GM23248 (cell line): ENCODE data around the gene MEIKIN. TPM values are rescaled to one million over a fixed set of nuclear protein-coding genes. Genes with fewer than 3 reads are reported as not detected.

Experiments used
- DNase-seq: peaks from one replicate; pipeline ENCODE4 v3.0.0-alpha.2; 2015
- H2AFZ ChIP-seq: fragments of 200-600 bp; sonication (generic); 2 replicates; pipeline ENCODE4 v1.6.1; 2016; ENCODE audit warnings: antibody characterized with exemption
- H3F3A ChIP-seq: fragments of 200-600 bp; sonication (generic); 2 replicates; pipeline ENCODE4 v1.6.1; 2016; ENCODE audit warnings: mild to moderate bottlenecking, antibody characterized with exemption, mixed run types; ENCODE audit not compliant: insufficient read depth
- H3K27ac ChIP-seq: fragments of 200-600 bp; sonication (generic); 2 replicates; pipeline ENCODE4 v1.5.1; 2016; ENCODE audit warnings: mild to moderate bottlenecking
- H3K27me3 ChIP-seq: fragments of 200-600 bp; sonication (generic); replicated peaks from 2 replicates; pipeline ENCODE4 v1.6.1; 2016; ENCODE audit warnings: mild to moderate bottlenecking; ENCODE audit not compliant: insufficient read depth
- H3K36me3 ChIP-seq: fragments of 200-600 bp; sonication (generic); 2 replicates; pipeline ENCODE4 v1.6.1; 2016; ENCODE audit warnings: low read depth, mild to moderate bottlenecking
- H3K4me1 ChIP-seq: fragments of 200-600 bp; sonication (generic); 2 replicates; pipeline ENCODE4 v1.6.1; 2016; ENCODE audit warnings: mild to moderate bottlenecking; ENCODE audit not compliant: insufficient read depth
- H3K4me2 ChIP-seq: fragments of 200-600 bp; sonication (generic); one replicate; pipeline ENCODE4 v1.6.1; 2016; ENCODE audit warnings: mild to moderate bottlenecking; ENCODE audit not compliant: unreplicated experiment
- H3K4me3 ChIP-seq: fragments of 200-600 bp; sonication (generic); 2 replicates; pipeline ENCODE4 v1.5.1; 2016; ENCODE audit warnings: mild to moderate bottlenecking
- H3K79me2 ChIP-seq: fragments of 200-600 bp; sonication (generic); 2 replicates; pipeline ENCODE4 v1.6.1; 2016; ENCODE audit warnings: mild to moderate bottlenecking; ENCODE audit not compliant: insufficient read depth
- H3K9ac ChIP-seq: fragments of 200-600 bp; sonication (generic); 2 replicates; pipeline ENCODE4 v1.6.1; 2016; ENCODE audit warnings: mild to moderate bottlenecking
- H3K9me2 ChIP-seq: fragments of 200-600 bp; sonication (generic); 2 replicates; pipeline ENCODE4 v1.6.1; 2016; ENCODE audit warnings: mixed run types, mild to moderate bottlenecking, moderate library complexity; ENCODE audit not compliant: insufficient read depth
- H3K9me3 ChIP-seq: fragments of 200-600 bp; sonication (generic); one replicate; pipeline ENCODE4 v1.6.1; 2017; ENCODE audit warnings: low read depth
- H4K20me1 ChIP-seq: fragments of 200-600 bp; sonication (generic); 2 replicates; pipeline ENCODE4 v1.6.0; 2016; ENCODE audit not compliant: insufficient read depth
- EZH2 ChIP-seq: fragments of 200-600 bp; sonication (generic); IDR thresholded peaks from 2 replicates; pipeline ENCODE4 v1.6.1; 2018; ENCODE audit warnings: antibody characterized with exemption, mild to moderate bottlenecking; ENCODE audit not compliant: insufficient read depth, poor library complexity, severe bottlenecking
- EZH2phosphoT487 ChIP-seq: fragments of 200-600 bp; sonication (generic); IDR thresholded peaks from 2 replicates; pipeline ENCODE4 v1.6.1; 2018; ENCODE audit warnings: antibody characterized with exemption, moderate library complexity, mild to moderate bottlenecking, low read depth; ENCODE audit not compliant: insufficient read depth
- WGBS, 2 experiments: methylation state at CpG; one replicate each; pipeline ENCODE4 v1.1.6; 2015 to 2017; ENCODE audit warnings: low lambda C conversion rate in 2 of 2, low coverage in 1 of 2; ENCODE audit errors: missing lambda C conversion rate in 2 of 2; 5-methylcytosine and 5-hydroxymethylcytosine counted together
- in situ Hi-C: fragments of 300-500 bp; cut with MboI; formaldehyde crosslinking; loops from 2 replicates; pipeline ENCODE4 v1.15.0; 2020
- polyA plus RNA-seq: library from polyadenylated mRNA; unstranded; fragments of >200 nt; fragmentation: Nextera tagmentation; extraction: Ambion mirVana; gene quantifications from 2 replicates; pipeline ENCODE4 v1.2.1, GENCODE V29; 2016
- total RNA-seq: library from RNA; depleted of rRNA; stranded (reverse); fragments of >200 nt; shearing (Covaris generic); gene quantifications from 2 replicates; pipeline ENCODE4 v1.2.3, GENCODE V29; 2014

Gene MEIKIN
- total and polyA plus RNA-seq, 2 experiments from 2014 or later, result not detected

- Histone ChIP-seq H3K9ac (no peak overlapping the region), H2AFZ (no peak overlapping the region), H3K4me3 (no peak overlapping the region), H3K27me3 (no peaks in the 10 kb centered on the region), H3K9me3 (no peaks in the 10 kb centered on the region), H3K4me2 (no peak overlapping the region), H3K79me2 (no peaks in the 10 kb centered on the region), H3K4me1 (no peaks in the 10 kb centered on the region; the same call in 1 of the 2 replicates), H3K36me3 (no peaks in the 10 kb centered on the region), H3F3A (peaks cover 4% of the 10 kb centered on the region; the same call in 1 of the 2 replicates), H4K20me1 (no peaks in the 10 kb centered on the region), H3K27ac (no peak overlapping the region), H3K9me2 (no peaks in the 10 kb centered on the region)
- WGBS, 2 experiments, result 64 to 78% methylated on average over 4 of the region's 4 CpGs
- TF ChIP-seq EZH2phosphoT487 (no peak), EZH2 (no peak)
- in situ Hi-C loops, result no loop called here
- peak; percentile 16 for DNase-seq
Observed at GRCh38 chr5:131812371-131813160, 132.9 kb downstream of the MEIKIN start.

DNA sequence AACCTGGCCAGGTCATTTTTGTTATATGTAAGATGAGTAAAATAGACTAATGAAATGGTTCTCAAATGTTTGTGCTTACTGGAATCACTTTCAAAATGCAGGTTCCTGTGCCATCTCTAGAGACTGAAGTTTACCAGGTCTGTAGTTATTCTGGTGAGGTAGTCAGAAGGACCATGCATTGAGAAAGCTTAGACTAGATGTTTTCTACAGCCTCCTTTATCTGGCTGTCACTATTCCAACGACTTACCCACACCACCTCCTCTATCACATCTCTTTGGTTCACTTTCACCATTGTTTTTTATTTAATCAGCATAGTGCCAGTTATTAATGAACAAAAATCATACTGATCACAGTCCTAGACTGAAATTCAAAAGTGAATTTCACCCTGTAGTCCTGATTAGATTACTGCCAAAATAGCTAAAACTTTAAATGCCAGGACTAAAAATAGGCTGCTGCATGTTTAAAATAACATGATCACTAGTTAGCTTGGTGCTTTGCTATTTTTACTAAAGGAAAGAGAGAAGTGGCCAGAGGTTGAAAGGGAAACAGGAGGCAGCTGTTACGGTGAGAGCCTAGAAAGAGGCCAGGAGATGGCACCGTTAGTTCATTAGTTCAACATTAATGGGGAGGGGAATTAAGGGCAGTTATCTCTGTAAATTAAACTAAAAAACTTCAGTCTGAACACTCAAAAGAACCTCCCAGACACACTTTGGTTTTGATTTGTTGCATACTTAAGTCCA, 134.8 kb downstream of the MEIKIN start:
- peaks cover 4% of the 10 kb centered on the region; the same call in 1 of the 2 replicates for H3F3A ChIP-seq
- H2AFZ ChIP-seq, result peak overlapping the region; percentile 57; the same call in 1 of the 2 replicates
- H4K20me1 ChIP-seq, result no peaks in the 10 kb centered on the region
- no peak for TF ChIP-seq EZH2
- no peak for TF ChIP-seq EZH2phosphoT487
- H3K4me2 ChIP-seq, result no peak overlapping the region
- H3K79me2 ChIP-seq, result no peaks in the 10 kb centered on the region
- no peaks in the 10 kb centered on the region; the same call in 1 of the 2 replicates for H3K4me1 ChIP-seq
- no peaks in the 10 kb centered on the region for H3K9me2 ChIP-seq
- H3K9me3 ChIP-seq, result no peaks in the 10 kb centered on the region
- H3K36me3 ChIP-seq, result no peaks in the 10 kb centered on the region
- WGBS, 2 experiments, result 11 to 14% methylated on average over 3 of the region's 3 CpGs
- H3K9ac ChIP-seq, result no peak overlapping the region
- H3K27ac ChIP-seq, result no peak overlapping the region
- peak; percentile 18 for DNase-seq
- in situ Hi-C loops, result no loop called here
- no peaks in the 10 kb centered on the region for H3K27me3 ChIP-seq
- no peak overlapping the region for H3K4me3 ChIP-seq

GRCh38 chr5:131796793-131797693, 148.4 kb downstream of the MEIKIN start, which contains the start of gene FNIP1:
FNIP1 (minus strand) TSS chr5:131797017; CDS start chr5:131796921, 96 bp downstream.
- Histone ChIP-seq H3K79me2 (peaks cover 48% of the 10 kb centered on the region), H3K4me3 (peak within 1 kb of the TSS; percentile 85), H3K36me3 (no peaks in the 10 kb centered on the region), H3F3A (no peaks in the 10 kb centered on the region), H3K9ac (peak within 1 kb of the TSS; percentile 100), H3K4me1 (peaks cover 18% of the 10 kb centered on the region), H2AFZ (peak within 1 kb of the TSS; percentile 88), H3K27me3 (no peaks in the 10 kb centered on the region), H4K20me1 (peaks cover 9% of the 10 kb centered on the region), H3K9me3 (no peaks in the 10 kb centered on the region), H3K4me2 (peak within 1 kb of the TSS; percentile 90), H3K27ac (peak within 1 kb of the TSS; percentile 99), H3K9me2 (no peaks in the 10 kb centered on the region)
- peak; percentile 100 for DNase-seq
- no peak for TF ChIP-seq EZH2phosphoT487
- TF ChIP-seq EZH2, result no peak
- 0 to 1% methylated on average over 54 to 74 of the region's 79 CpGs for WGBS, 2 experiments
- in situ Hi-C loops, result no loop called here
